HCT116 (cell line): ENCODE results near the gene KIF14.

Source experiments
- CTCF ChIP-seq, 3 experiments: fragments of 200-600 bp in 1 of 3; sonication (generic) in 1 of 3; IDR thresholded peaks in 2 of 3; conservative IDR thresholded peaks in 1 of 3; 2 replicates each; pipeline ENCODE4 v1.5.1; 2012 to 2017; ENCODE audit warnings: low read depth in 2 of 3, low read length in 2 of 3, antibody characterized with exemption in 1 of 3, borderline replicate concordance in 1 of 3, control low read depth in 1 of 3, mild to moderate bottlenecking in 1 of 3, mixed read lengths in 1 of 3, mixed run types in 1 of 3, moderate library complexity in 1 of 3; ENCODE audit not compliant: insufficient read depth in 1 of 3
- EZH2 ChIP-seq: fragments of 200-600 bp; sonication (generic); IDR thresholded peaks from 2 replicates; pipeline ENCODE4 v1.6.1; 2017; ENCODE audit warnings: antibody characterized with exemption, mixed run types
- MAX ChIP-seq: IDR thresholded peaks from 2 replicates; pipeline ENCODE4 v1.6.1; 2012
- POLR2A ChIP-seq: IDR thresholded peaks from 2 replicates; pipeline ENCODE4 v1.7.0; 2011; ENCODE audit warnings: borderline replicate concordance; ENCODE audit not compliant: insufficient read depth, insufficient read length; ENCODE audit errors: extremely low read depth
- POLR2AphosphoS5 ChIP-seq: IDR thresholded peaks from 2 replicates; pipeline ENCODE4 v1.6.1; 2011; ENCODE audit warnings: mild to moderate bottlenecking, low read depth, low read length, moderate library complexity
- ZNF274 ChIP-seq: fragments of 200-500 bp; sonication (Bioruptor generic); IDR thresholded peaks from 2 replicates; pipeline ENCODE4 v1.6.1; 2014; ENCODE audit warnings: mild to moderate bottlenecking, low read depth, low read length, inconsistent platforms

GRCh38 chr1:200535605-200536004 lies 84.9 kb downstream of the KIF14 start:
- TF ChIP-seq CTCF (IDR thresholded peaks at IDR 0.05 in 2 of 3, conservative IDR thresholded peaks at IDR 0.05 in 1 of 3; ENCODE audit: borderline replicate concordance in 1 of 3, insufficient read depth in 1 of 3, low read depth in 2 of 3, low read length in 2 of 3) (peak; percentile 40 to 50 (median 47); a peak in 5 of 6 replicates), POLR2A (no peak), POLR2AphosphoS5 (no peak), EZH2 (no peak), MAX (peak; percentile 55), ZNF274 (no peak)
